Measurements from ENCODE around the gene IL4R. TPM values are rescaled to one million over a fixed set of nuclear protein-coding genes. Genes with fewer than 3 reads are reported as not detected.

The IL4R gene
- polyA plus RNA-seq, 1 donor from 2014 or later: 0.07 TPM

- no peaks in the 10 kb centered on the region for H3K9me2 ChIP-seq (ENCODE audit: insufficient read depth, low read length)
- no peaks in the 10 kb centered on the region for H4K20me1 ChIP-seq (ENCODE audit: insufficient read depth)
- H3K27me3 ChIP-seq (ENCODE audit: insufficient read depth, low read depth, low read length): no peaks in the 10 kb centered on the region
- H3F3A ChIP-seq (ENCODE audit: insufficient read depth, low read length, poor library complexity, severe bottlenecking): no peaks in the 10 kb centered on the region
- H3K9me3 ChIP-seq (ENCODE audit: low read length): no peaks in the 10 kb centered on the region
- no peaks in the 10 kb centered on the region for H3K79me2 ChIP-seq (replicated peaks; ENCODE audit: insufficient read depth, low read length)
- H3K4me3 ChIP-seq (ENCODE audit: low read length): no peak overlapping the region
- no peak overlapping the region for H3K27ac ChIP-seq (ENCODE audit: low read length)
- H3K4me2 ChIP-seq (ENCODE audit: low read length): no peak overlapping the region
- no peak for TF ChIP-seq TAF1 (IDR thresholded peaks at IDR 0.05; ENCODE audit: low read depth)
- no peak for TF ChIP-seq RAD21 (conservative IDR thresholded peaks at IDR 0.05)
- no peak for TF ChIP-seq EZH2 (IDR thresholded peaks at IDR 0.05; ENCODE audit: borderline replicate concordance, insufficient read depth, low read length, poor library complexity, severe bottlenecking)
- no peak for TF ChIP-seq MXI1 (conservative IDR thresholded peaks at IDR 0.05; ENCODE audit: poor library complexity, severe bottlenecking)
- TF ChIP-seq POLR2AphosphoS5 (IDR thresholded peaks at IDR 0.05): no peak
- TF ChIP-seq REST (IDR thresholded peaks at IDR 0.05; ENCODE audit: borderline replicate concordance): no peak
- no peak for TF ChIP-seq SMC3 (conservative IDR thresholded peaks at IDR 0.05; ENCODE audit: poor library complexity)
- TF ChIP-seq, protein P1, sequence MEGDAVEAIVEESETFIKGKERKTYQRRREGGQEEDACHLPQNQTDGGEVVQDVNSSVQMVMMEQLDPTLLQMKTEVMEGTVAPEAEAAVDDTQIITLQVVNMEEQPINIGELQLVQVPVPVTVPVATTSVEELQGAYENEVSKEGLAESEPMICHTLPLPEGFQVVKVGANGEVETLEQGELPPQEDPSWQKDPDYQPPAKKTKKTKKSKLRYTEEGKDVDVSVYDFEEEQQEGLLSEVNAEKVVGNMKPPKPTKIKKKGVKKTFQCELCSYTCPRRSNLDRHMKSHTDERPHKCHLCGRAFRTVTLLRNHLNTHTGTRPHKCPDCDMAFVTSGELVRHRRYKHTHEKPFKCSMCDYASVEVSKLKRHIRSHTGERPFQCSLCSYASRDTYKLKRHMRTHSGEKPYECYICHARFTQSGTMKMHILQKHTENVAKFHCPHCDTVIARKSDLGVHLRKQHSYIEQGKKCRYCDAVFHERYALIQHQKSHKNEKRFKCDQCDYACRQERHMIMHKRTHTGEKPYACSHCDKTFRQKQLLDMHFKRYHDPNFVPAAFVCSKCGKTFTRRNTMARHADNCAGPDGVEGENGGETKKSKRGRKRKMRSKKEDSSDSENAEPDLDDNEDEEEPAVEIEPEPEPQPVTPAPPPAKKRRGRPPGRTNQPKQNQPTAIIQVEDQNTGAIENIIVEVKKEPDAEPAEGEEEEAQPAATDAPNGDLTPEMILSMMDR (IDR thresholded peaks at IDR 0.05; ENCODE audit: poor library complexity, severe bottlenecking): no peak
- no peak for TF ChIP-seq EP300 (conservative IDR thresholded peaks at IDR 0.05; ENCODE audit: poor library complexity, severe bottlenecking)
- no peak overlapping the region for H2AFZ ChIP-seq (ENCODE audit: low read depth, low read length)
- no peaks in the 10 kb centered on the region for H3K36me3 ChIP-seq (ENCODE audit: insufficient read depth, low read length)
- H3K9ac ChIP-seq (ENCODE audit: low read length): no peak overlapping the region
Measured at GRCh38 chr16:27333104-27333503, 19.3 kb downstream of the IL4R start.

DNA sequence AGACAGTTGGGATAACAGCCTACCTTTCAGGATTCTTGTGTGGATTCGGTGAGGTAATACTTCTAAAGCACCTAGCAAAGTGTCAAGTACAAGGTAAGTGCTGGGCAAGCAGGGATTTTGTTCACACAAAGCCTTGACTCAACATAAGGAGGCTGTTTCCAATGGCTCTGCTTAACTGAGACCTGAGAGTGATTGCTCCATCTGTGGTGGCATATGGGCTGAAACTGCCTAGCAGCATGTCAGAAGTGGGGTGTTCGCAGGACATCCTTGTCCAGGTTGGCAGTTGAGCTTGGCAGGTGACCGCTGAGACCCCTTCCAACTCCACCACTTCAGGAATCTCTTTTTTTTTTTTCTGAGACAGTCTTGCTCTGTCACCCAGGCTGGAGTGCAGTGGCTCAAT lies 19.8 kb downstream of the IL4R start:
- Histone ChIP-seq H3K79me2 (replicated peaks; ENCODE audit: insufficient read depth, low read length) (no peaks in the 10 kb centered on the region), H3K36me3 (ENCODE audit: insufficient read depth, low read length) (no peaks in the 10 kb centered on the region), H3K27me3 (ENCODE audit: insufficient read depth, low read depth, low read length) (no peaks in the 10 kb centered on the region), H4K20me1 (ENCODE audit: insufficient read depth) (no peaks in the 10 kb centered on the region), H2AFZ (ENCODE audit: low read depth, low read length) (no peak overlapping the region), H3K4me3 (ENCODE audit: low read length) (no peak overlapping the region), H3K9ac (ENCODE audit: low read length) (no peak overlapping the region), H3K27ac (ENCODE audit: low read length) (no peak overlapping the region), H3K9me2 (ENCODE audit: insufficient read depth, low read length) (no peaks in the 10 kb centered on the region), H3K9me3 (ENCODE audit: low read length) (no peaks in the 10 kb centered on the region), H3K4me2 (ENCODE audit: low read length) (no peak overlapping the region), H3F3A (ENCODE audit: insufficient read depth, low read length, poor library complexity, severe bottlenecking) (no peaks in the 10 kb centered on the region)
- TF ChIP-seq MXI1 (conservative IDR thresholded peaks at IDR 0.05; ENCODE audit: poor library complexity, severe bottlenecking): no peak
- no peak for TF ChIP-seq RAD21 (conservative IDR thresholded peaks at IDR 0.05)
- no peak for TF ChIP-seq EZH2 (IDR thresholded peaks at IDR 0.05; ENCODE audit: borderline replicate concordance, insufficient read depth, low read length, poor library complexity, severe bottlenecking)
- no peak for TF ChIP-seq EP300 (conservative IDR thresholded peaks at IDR 0.05; ENCODE audit: poor library complexity, severe bottlenecking)
- no peak for TF ChIP-seq TAF1 (IDR thresholded peaks at IDR 0.05; ENCODE audit: low read depth)
